HG02943 (cell line): ENCODE results near the gene TRDN.
"Not testable (repeated sequence)": the region's sequence is repeated elsewhere in the genome, so short reads cannot be mapped to it uniquely, and the experiment has no call there.

ENCODE experiments used
- ATAC-seq: cut with Tn5 transposase; IDR thresholded peaks from one replicate; pipeline ENCODE4 v1.9.1; 2021; ENCODE audit warnings: mild to moderate bottlenecking, low read depth, moderate library complexity; ENCODE audit not compliant: unreplicated experiment

TRDN gene

GRCh38 chr6:123569575-123569974 is 67.2 kb downstream of the TRDN start:
- ATAC-seq, result no peak

GRCh38 chr6:123565529-123565928 is 71.2 kb downstream of the TRDN start:
- ATAC-seq, result no peak

- no peak for ATAC-seq
These were observed 72.4 kb downstream of the TRDN start for GRCh38 chr6:123564361-123564760.

GRCh38 chr6:123562677-123563076 is 74.1 kb downstream of the TRDN start:
- no peak for ATAC-seq

GRCh38 chr6:123562264-123562663 is 74.5 kb downstream of the TRDN start:
- ATAC-seq, result no peak

- not testable (repeated sequence) for ATAC-seq
These were observed 76.9 kb downstream of the TRDN start for GRCh38 chr6:123559816-123560215.

- ATAC-seq, result not testable (repeated sequence)
These were observed 79.3 kb downstream of the TRDN start for GRCh38 chr6:123557474-123557873.

GRCh38 chr6:123551939-123552707 is 84.6 kb downstream of the TRDN start:
- ATAC-seq, result no peak

- no peak for ATAC-seq
These were observed 86.6 kb downstream of the TRDN start for GRCh38 chr6:123550052-123550617.

GRCh38 chr6:123549476-123549875 is 87.3 kb downstream of the TRDN start:
- no peak for ATAC-seq

GRCh38 chr6:123547216-123547978 is 89.4 kb downstream of the TRDN start:
- no peak for ATAC-seq

- no peak for ATAC-seq
These were observed 90.2 kb downstream of the TRDN start for GRCh38 chr6:123546537-123546936.

- ATAC-seq, result no peak
These were observed 95.3 kb downstream of the TRDN start for GRCh38 chr6:123541462-123541861.

- no peak for ATAC-seq
These were observed 102.7 kb downstream of the TRDN start for GRCh38 chr6:123533862-123534648.

GRCh38 chr6:123529843-123530242 is 106.9 kb downstream of the TRDN start:
- no peak for ATAC-seq

GRCh38 chr6:123529058-123529457 is 107.7 kb downstream of the TRDN start:
- ATAC-seq, result no peak

- ATAC-seq, result no peak
These were observed 109.3 kb downstream of the TRDN start for GRCh38 chr6:123527406-123527805.

- no peak for ATAC-seq
These were observed 110.6 kb downstream of the TRDN start for GRCh38 chr6:123526128-123526527.

GRCh38 chr6:123524781-123525180 is 112.0 kb downstream of the TRDN start:
- no peak for ATAC-seq

- no peak for ATAC-seq
These were observed 116.5 kb downstream of the TRDN start for GRCh38 chr6:123520217-123520616.

GRCh38 chr6:123519189-123519505 is 117.6 kb downstream of the TRDN start:
- no peak for ATAC-seq
